Fibroblast of pulmonary artery (primary cell): ENCODE data around the gene HLX.

Experiments
- DNase-seq: peaks from one replicate; pipeline ENCODE4 v3.0.0-alpha.2; 2010; ENCODE audit warnings: low read depth
- H3K4me3 ChIP-seq: replicated peaks from 2 replicates; pipeline ENCODE4 v1.5.1; 2011; ENCODE audit warnings: low read depth, mild to moderate bottlenecking, control low read depth, low read length, moderate library complexity
- CTCF ChIP-seq: IDR thresholded peaks from 2 replicates; pipeline ENCODE4 v1.5.1; 2011; ENCODE audit warnings: mild to moderate bottlenecking, control low read depth, low read length, inconsistent platforms; ENCODE audit errors: missing control alignments

The HLX gene

GRCh38 chr1:220890602-220891001 lies 11.4 kb downstream of the HLX start:
- no peak for TF ChIP-seq CTCF
- no peak for DNase-seq

GRCh38 chr1:220891224-220892085 lies 12.2 kb downstream of the HLX start:
- TF ChIP-seq CTCF: no peak
- no peak for DNase-seq
- H3K4me3 ChIP-seq: no peak overlapping the region

More at GRCh38 chr1:220890602-220891001, 11.4 kb downstream of the HLX start:
- H3K4me3 ChIP-seq: no peak overlapping the region

GRCh38 chr1:220892086-220892376 lies 12.8 kb downstream of the HLX start:
- TF ChIP-seq CTCF: no peak
- no peak overlapping the region for H3K4me3 ChIP-seq
- DNase-seq: no peak

GRCh38 chr1:220892997-220893700 lies 13.9 kb downstream of the HLX start:
- TF ChIP-seq CTCF: no peak
- H3K4me3 ChIP-seq: no peak overlapping the region
- no peak for DNase-seq

GRCh38 chr1:220893701-220894024 lies 14.4 kb downstream of the HLX start:
- peak overlapping the region; percentile 36 for H3K4me3 ChIP-seq
- TF ChIP-seq CTCF: no peak
- DNase-seq: no peak

GRCh38 chr1:220894025-220894923 lies 15.0 kb downstream of the HLX start:
- no peak for TF ChIP-seq CTCF
- no peak for DNase-seq
- peak overlapping the region; percentile 36 for H3K4me3 ChIP-seq
